NCI-H1048 (cell line): ENCODE data around the gene NPRL2.

ENCODE experiments used
- DNase-seq: peaks from one replicate; lab custom pipeline; 2025; lab: John Stamatoyannopoulos, UW

NPRL2 gene

DNA sequence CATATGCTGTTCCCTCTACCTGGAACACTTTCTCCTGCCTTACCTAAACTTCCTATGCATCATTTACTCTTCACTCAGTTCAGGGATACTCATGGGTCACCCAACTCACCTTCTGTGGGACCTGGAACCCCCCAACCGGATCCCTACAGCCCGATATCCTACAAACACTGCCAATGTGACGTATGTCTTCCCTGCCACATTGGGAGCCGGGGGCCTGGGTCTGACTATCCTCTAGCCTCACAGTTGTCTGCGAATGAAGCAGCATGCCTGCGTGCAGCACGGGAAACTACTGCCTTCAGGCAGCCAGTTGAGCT lies 405 bp downstream of the NPRL2 start:
- DNase-seq: no peak

DNA sequence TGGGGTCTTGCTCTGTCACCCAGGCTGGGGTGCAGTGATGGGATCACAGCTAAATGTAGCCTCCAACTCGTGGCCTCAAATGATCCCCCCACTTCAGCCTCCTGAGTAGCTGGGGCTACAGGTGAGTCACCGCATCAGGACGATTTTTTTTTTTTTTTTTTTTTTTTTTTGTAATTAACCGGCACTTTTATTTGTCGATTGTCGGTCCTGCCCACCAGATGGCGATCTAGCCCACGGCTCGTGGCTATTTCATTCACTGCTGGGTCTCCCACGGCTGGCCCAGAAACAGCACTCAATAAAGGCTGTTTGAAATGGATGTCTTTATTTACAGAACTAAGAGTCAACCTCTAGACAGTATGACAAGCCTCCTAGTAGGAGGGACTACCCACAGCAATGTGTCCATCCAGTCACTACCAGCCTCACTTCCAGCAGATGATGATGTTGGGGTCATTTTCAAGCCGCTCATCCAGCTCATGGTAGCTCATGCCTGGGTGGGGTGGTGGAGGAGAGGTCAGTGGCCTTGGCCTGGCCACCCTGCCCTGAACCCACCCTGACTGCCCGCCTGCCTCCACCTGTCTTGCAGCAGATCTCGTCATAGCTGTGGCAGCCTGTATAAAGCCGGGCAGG lies 3.3 kb downstream of the NPRL2 start:
- peak; percentile 49 for DNase-seq

DNA sequence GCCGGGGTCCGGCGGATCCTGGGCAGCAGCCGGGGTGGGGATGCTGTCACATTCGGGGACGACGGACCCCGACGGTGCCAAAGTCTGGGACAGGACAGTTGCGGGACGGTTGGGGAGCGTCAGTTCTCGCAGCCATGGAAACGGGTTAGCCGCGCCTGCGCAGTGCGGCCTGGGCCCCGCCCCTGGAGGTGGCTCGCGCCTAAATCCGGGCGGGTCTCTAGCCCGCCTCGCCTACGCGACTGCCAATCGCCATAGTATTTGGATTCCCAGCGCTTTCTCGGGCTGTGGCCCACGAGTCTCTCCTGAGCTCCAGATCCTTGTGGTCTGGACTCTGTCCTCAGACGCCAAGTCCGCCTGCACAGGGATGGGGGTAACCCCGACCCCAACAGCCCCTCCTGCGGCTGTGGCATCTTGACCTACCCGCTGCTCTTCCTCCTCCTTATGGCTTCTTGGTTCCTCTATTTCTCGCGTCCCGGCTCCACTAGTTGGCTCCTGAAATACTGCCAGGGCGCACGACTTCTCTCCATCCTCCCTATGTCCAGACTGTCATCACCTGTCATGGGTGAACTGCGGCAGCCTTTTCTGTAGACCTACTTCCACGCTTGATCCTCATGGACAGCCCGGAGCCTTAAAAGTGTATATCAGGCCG lies 4.9 kb downstream of the NPRL2 start, which contains the start of gene ZMYND10:
Gene ZMYND10 (minus strand): TSS at position 147 of the 649 bp plus-strand sequence. CDS start 153 bp downstream, outside the sequence.
- DNase-seq: peak; percentile 26

DNA sequence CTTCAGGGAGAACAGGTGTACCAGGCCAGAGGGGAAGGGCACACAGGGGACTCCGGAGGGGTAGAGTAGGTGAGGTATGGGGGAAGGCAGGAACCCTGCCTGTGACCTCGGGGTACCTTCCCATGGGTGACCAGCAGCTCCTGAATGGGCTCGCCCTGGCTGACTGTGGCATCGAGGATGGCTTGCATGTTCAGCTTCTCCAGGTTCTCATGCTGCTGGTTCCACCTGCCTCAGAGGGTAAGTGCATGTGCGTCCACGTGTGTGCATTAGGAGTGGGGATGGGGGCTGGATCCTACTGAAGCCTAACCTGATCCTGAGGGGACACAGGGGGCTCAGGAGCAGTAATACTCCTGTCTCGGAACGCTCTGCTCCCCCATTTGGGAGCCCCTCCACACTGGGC lies 5.6 kb downstream of the NPRL2 start:
- DNase-seq: no peak

DNA sequence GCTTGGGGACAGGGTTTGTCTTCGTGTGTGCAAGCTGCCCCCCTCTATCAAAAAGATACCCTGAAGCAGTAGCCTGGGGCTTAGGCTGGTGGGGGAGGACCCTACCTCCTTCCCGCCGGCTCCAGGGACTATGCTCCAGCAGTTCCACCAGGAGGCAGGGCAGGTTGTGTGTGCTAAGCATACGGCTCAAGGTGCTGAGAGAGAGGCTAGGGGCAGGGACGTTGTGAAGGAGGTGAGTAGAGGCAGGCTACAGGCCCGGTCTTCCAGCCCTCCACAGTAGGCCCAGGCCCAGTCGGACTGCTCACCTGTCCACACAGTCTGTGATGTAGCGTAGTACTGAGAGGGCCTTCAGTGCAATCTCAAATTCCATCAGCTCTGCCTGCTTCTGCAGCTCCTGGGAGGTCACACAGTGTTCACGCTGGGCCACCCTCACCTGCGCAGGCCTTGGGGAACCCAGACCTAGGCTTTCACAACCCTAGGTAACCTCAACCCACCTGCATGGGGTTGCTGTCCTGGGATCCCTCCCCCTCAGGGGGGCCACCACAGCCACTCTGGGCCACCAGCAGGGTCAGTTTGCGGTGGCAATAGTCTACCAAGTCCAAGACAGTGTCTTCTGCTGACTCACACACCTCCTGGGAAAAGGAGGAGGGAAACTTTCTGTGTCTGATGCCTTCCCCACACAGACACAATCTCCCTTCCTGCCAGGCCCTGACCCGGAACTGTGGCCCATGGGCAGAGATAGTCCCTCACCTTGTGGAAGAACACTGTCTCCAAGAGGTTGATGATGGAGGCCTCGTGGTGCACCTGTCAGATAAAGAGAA lies 7.6 kb downstream of the NPRL2 start:
- no peak for DNase-seq

DNA sequence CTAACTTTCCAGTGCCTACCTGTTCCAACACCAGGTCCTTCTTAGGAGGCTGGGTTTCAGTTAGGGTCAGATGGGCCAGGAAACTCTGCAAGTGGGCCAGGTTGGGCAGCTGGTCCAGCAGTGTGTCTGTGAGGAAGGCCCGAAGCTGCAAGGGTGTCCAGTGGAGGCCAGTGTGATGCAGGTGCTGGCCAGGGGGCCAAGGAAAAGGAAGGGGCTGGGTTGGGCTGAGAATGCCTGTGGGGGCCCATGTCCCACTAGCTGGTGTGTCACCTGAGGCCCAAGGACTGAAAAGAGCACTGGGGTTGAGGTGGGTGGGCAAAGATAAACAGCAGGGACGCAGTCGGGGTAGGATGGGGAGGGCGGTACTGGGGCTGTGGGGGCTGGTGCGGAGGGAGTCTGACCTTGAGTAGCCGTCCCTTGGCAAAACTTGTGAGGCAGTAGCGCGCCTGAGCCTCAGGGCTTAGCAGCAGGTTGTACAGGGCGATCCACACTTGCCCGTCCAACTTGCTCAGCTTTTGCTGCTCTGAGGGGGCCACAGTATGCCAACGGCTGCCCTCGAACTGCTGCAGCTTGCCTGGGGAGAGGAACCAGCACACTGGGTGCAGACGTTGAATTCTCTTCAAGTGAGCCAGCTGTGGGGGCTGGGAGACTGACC lies 8.5 kb downstream of the NPRL2 start:
- DNase-seq: no peak

DNA sequence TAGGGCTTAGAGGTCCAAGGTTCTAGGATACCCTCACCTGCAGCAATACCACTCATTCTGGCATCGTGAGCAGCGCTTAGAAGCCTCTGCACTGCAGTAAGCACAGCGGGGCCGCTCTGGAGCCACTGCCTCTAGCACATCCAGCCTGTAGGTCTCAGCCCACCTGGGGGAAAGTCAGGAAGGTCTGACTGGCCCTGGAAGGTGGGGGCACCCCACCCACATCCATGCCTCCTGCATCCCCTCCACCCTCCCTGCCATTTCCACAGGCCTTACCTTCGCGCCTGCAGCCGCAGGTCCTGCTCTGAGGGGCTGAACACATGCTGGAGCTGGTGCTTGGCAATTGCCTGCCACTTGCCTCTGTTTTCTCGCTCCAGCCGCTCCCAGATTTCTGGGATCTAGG lies 9.0 kb downstream of the NPRL2 start:
- no peak for DNase-seq

DNA sequence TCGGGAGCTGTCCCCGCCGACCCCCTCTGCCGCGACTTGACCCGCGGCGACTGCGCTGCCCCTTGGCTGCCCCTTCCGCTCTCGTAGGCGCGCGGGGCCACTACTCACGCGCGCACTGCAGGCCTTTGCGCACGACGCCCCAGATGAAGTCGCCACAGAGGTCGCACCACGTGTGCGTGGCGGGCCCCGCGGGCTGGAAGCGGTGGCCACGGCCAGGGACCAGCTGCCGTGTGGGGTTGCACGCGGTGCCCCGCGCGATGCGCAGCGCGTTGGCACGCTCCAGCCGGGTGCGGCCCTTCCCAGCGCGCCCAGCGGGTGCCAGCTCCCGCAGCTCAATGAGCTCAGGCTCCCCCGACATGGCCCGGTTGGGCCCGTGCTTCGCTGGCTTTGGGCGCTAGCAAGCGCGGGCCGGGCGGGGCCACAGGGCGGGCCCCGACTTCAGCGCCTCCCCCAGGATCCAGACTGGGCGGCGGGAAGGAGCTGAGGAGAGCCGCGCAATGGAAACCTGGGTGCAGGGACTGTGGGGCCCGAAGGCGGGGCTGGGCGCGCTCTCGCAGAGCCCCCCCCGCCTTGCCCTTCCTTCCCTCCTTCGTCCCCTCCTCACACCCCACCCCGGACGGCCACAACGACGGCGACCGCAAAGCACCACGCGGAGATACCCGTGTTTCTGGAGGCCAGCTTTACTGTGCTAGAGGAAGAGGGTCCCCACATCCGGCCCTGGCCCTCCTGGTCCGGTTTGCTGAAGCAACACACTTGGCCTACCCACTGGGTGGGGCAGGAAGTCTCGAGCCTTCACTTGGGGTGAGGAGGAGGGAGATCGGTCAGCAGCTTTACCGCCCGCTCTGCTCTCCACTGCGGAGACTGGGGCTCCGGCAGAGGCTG lies 9.9 kb downstream of the NPRL2 start, which contains the start of gene RASSF1:
Gene RASSF1 (minus strand): TSS at position 389 of the 882 bp plus-strand sequence. CDS start 31 bp downstream, at position 358.
- no peak for DNase-seq

DNA sequence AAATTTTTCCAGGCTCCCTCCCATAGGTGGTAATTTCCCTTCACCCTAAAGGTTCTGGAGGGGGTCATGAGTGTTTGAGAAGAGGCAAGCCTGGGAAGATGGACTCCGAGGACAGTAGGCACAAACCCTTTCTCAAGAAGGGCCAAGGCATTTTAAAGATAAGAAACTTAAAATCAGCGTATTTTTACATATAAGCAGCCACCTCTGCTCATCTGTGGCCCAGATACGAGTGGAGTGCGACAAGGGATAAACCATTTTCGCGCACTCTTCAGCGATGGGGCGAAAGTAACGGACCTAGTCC lies 10.5 kb downstream of the NPRL2 start:
- DNase-seq: no peak

DNA sequence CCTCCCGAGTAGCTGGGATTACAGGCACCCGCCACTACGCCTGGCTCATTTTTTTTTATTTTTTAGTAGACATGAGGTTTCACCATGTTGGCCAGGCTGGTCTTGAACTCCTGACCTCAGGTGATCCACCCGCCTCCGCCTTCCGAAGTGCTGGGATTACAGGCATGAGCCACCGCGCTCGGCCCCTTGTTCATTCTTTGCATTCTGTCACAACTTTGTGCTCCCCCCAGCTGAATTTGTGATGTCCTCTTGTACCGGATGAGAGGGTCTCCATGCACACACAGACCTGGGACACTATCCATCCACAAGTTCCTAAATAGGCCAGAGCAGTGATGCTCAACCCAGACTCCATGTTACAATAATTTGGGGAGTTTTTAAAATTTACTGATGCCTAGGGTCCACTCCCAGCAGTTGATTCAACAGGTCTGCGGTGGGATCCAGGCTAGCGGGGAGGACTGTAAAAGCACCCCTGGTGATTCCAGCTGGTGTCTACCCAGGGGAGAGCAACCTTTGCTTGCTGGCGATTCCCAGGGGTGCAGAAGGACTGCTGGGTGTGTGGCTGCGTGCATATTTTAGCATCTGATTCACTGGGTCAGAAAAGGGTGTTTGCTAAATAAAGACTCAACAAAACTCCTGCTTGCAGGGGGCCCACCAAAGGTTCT lies 11.0 kb downstream of the NPRL2 start:
- no peak for DNase-seq

DNA sequence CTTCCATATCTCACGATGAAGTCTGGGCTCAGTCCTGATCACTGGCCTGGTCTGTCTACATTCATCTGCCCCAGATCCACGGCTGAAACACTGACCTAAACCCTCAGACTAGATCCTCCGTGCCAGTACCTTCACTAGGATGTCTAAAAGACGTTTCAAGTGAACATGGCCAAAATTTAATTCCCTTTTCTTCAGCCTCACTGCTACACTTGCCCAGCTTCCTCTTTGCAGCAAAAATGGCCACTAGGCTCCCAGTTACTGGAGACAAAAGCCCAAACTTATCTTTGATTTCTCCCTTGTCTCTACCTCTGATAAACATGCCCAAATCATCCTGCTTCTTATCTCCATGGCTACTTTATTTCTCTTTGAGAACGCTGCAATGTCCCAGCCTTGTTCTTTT lies 11.6 kb downstream of the NPRL2 start:
- no peak for DNase-seq

DNA sequence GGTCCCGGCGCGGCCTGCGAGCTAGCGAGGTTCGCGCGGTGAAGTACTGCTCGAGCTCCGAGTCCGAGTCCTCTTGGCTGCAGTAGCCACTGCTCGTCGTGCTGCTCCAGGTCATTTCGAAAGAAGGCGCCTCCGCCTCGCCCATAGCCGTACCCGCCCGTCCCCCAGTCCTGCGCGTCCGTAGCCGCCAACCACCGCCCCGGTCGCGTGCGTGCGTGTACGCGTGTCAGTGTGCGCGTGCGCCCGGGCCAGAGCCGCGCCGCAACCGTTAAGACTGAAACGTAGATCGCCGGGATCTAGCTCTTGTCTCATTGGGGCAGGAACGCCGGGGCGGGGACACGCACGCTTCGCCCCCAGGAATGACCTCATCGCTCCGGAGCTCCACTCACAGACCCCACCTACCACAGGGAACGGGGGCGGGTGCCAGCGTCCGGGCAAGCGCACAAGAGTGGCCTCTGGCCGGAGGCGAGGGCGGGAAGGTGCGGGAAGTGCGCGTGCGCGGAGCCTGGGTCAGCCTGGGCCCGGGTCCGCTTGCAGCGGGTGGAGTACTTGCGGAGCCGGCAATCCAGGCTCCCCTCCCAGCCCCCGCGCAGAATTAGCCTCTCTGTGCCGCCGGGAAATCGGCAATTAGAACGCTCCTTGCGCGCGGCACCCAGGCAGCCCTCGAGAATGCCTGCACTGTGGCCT lies 13.3 kb downstream of the NPRL2 start:
- DNase-seq: peak; percentile 95

DNA sequence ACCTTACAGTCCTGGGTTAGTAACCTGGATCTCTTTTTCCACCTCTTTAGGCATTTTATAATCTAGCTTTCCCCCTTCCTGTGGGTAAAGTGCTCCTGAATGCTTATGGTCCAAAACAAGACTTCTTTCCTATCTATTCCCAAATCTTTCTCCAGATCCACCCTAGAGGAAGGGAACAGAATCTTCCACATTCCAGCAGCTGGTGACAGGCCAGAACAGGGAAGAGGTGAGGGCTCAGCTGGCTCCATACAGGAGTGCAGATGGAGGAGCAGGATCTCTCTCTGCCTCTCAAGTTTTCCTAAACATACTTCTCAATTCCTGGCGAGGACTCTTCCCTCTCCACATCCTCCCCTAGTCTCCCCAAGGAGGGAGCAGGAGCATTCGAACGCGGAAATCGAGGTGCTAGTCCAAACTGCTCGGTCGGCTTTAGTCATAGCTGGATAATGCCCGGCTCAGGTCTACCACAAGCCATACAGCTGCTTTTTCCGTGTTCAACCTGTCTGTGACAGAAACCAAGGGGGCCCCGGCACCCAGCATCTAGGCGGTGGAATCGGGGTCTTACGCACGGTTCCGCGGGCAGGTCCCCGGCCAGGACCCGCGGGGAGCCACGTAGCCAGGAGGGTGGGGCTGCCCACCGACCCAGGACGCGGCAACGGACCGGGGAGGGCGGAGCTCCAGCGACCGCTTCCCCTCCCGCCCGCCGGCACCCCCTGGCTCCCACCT lies 14.0 kb downstream of the NPRL2 start:
- DNase-seq: no peak

DNA sequence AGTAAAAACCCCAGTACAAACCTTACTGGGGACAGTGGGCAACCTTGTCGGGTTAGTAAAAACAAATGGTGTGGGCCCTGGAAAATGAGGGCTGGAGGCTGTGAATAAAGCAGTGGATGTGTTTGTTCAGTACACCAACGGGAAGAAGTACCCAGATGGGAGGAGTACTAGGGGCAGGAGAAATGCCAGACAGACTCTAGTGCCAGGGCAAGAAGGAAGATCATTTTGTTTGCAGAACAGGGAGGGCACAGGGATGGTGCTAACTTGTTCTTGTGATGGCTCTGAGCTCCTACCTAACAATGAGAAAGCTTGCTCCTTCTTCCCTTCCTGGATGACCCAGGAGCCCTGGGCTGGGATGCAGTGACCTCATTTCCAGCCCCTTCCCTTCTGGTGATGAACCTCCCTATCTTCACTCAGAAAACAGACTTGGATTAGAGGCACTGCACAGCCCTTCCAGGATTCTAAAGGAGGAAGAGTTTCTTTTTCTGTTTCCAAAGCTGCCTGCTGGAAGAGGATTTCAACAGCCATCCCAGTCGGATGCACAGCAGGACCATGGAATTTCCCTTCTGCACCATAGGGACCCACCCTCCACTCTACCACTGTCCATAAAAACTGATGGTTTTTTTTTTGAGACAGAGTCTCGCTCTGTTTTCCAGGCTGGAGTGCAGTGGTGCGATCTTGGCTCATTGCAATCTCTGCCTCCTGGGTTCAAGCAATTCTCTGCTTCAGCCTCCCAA lies 16.1 kb downstream of the NPRL2 start:
- no peak for DNase-seq

DNA sequence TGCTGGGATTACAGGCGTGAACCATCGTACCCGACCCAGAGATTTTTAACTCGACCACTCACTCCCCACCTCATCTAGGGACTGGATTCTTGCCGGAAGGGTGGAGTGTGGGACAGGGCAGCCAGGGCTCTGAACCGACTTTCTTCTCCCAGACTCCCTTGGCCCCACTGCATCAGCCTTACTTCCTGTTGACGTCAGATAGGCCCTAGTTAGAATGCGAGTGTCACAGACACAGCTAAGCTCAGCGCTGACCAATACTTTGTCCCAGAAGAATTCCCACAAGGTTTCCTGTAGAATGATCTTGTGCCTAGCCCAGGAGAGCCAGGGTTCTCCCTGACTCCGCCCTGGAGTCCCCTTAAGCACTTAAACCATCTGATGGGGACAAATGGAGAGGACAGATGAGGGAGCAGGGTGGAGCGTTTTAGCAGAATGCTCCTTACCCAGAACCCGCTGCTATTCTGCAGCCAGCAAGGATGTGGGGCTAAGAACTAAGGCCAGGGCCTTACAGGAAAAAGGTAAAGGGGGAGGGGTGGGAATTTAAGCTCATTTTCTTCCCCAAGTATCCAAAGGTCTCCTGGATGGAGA lies 16.7 kb downstream of the NPRL2 start:
- DNase-seq: no peak

DNA sequence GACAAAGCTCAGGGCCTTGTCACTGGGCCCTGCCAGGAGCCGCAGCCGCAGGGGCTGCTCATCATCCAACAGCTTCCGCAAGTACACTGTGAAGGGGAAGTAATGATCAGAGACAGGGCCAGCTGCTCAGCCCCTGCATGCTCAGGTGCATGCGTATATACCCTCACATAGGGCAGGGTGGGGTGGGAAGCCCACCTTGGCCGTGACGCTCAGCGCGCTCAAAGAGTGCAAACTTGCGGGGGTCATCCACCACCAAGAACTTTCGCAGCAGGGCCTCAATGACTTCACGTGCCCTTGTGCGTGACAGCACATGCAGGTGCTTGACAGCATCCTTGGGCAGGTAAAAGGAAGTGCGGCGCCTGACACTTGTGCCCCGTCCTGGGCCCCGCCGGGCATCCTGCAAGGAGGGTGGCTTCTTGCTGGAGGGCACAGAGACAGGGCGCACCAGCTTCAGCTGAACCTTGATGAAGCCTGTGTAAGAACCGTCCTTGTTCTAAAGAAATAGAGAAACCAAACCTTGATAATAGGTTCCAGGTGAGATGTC lies 19.1 kb downstream of the NPRL2 start:
- DNase-seq: no peak

DNA sequence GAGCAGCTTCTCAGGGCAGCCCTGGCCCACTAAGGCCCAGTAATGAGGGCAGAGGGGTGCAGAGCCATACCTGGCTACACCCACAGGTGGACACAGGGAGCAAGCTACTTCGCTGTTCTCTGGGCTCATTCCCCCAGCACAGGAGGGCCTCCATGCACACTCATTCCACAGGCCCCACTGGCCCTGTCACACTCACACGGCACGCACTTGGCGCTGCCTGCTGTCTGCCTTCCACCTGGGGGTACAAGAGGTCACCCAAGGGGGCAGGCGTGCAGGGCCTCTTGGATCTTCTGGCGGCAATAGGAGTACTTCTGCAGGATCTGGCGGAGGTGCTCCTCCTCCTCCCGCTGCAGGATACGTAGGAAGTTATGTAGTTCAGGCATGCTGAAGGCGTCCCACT lies 20.2 kb downstream of the NPRL2 start:
- DNase-seq: no peak

DNA sequence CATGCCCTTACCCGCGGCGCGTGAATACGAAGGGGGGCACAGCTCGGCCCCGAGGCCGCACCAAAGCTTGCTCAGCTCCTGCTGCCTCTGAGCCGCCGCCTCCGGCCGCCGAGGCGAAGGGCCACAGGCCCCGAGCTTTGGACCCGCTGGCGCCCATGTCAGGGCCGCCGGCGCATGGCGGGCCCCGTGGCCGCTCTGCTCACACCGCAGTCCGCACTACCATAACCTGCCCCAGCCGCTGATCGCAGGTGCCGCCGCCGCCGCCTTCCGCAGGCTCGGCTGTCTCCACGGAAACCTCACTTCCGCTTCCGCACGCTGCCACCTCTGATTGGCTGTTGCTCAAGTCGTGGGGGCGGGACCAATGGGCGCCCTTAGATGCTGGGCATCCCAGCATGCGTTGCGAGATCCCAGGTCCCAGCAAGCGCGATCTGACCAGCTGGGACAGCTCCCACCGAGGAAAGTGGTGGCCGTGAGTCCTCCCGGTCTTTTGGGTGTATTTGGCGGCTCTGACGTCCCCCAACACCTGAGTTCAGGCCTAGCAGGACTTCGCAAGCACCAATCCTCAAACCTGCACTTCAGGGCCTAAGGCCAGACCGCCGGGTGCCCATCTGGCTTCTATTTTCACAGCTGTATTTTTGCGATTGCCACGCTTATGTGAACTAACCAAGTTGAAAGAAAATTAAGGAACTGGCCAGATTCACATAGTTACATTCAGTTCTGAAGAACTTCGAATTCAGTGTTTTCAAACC lies 22.5 kb downstream of the NPRL2 start, which contains the start of gene TUSC2:
Gene TUSC2 (minus strand): TSS at position 281 of the 749 bp plus-strand sequence. CDS start 124 bp downstream, at position 157.
- DNase-seq: peak; percentile 95
